Epidermal melanocyte (primary cell): ENCODE data around the gene CNDP2.
"Not testable (repeated sequence)": the region's sequence is repeated elsewhere in the genome, so short reads cannot be mapped to it uniquely, and the experiment has no call there.

Source experiments
- DNase-seq: peaks from one replicate; pipeline ENCODE4 v3.0.0; 2011; ENCODE audit warnings: low spot score; ENCODE audit not compliant: insufficient read length

The CNDP2 gene

DNA sequence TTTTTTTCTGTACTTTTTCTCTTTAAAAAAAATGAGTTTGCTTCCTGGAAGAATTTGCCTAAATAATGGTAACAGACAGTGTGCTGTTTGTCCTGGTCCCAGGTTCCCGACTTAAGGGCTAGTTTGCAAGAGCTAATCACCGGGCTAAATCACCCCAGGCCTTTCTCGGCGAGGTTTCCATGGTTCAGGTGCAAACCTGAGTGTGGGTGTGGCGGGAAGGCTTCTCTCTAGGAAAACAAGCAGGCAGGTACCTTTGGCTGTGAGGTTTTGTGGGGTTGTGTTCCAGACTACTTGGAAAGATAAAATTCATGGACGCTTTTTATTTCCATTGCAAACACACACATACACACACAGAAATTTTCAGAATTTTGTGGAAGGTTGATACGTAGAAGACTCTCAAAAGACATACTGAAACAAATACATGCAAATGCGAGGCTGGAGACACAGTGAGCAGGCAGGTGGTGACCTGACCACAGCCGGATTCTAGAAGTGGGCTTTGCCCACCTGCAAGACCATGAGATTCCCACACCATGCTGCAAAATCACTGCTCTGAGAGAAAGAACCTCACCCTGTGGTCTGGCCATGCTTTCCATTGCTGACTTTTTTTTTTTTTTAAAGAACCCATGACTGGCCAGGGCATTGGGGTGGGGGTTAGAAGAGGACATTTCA, 39.0 kb downstream of the CNDP2 start:
- no peak for DNase-seq

DNA sequence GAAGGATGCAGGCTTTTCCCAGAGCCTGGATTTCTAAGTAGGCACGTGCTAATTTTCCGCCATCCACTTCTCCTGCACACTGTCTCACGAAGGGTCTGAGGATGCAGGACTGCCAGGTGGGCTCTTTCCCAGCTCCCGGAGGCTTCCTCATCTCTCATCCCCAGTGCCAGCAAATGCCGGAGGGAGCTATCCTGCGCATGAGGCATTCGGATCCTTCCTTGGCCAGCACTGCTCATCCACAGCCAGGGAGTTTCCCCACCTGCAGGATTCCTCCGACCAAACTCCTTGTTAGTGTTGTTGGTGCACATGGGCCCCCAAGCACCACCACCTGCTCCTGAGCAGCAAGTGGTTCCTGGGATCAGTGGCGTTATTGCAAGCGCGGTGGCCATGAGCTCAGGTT, 43.1 kb downstream of the CNDP2 start:
- no peak for DNase-seq

DNA sequence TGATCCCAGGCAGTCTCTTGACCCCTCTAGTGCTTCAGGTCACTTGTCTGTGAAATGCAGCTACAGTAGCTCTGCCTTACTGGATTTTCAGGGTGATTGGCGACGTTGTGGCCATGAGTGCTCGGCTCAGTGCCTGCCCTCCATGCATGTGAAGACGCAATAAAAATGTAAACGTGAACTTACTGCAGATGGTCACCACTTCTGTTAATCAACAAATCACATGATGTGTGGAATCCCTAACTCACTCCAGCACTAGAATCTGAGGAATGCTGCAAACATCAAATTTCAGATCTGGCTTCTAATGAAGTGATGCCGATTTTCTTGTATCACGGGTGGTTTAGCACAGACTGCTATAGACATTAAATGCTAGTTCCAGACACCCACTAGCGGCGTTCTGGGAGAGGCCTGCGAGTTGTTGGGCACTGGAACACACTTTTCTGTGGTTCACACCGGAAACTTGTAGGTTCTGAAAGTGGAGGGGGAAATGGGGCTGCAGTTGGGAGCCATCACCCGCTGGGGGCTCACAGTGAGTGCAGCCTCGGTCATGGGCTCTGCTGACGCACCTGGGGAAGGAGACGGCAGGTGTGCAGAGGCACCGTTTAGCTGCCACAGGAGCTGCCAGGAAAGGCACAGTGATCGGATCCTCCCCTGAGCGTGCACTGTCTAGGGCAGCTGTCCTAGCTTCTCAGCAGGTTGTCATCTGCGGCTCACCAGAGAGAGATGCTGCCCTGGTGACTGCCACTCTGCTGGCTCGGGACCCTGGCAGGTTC, 44.7 kb downstream of the CNDP2 start:
- DNase-seq, result no peak

DNA sequence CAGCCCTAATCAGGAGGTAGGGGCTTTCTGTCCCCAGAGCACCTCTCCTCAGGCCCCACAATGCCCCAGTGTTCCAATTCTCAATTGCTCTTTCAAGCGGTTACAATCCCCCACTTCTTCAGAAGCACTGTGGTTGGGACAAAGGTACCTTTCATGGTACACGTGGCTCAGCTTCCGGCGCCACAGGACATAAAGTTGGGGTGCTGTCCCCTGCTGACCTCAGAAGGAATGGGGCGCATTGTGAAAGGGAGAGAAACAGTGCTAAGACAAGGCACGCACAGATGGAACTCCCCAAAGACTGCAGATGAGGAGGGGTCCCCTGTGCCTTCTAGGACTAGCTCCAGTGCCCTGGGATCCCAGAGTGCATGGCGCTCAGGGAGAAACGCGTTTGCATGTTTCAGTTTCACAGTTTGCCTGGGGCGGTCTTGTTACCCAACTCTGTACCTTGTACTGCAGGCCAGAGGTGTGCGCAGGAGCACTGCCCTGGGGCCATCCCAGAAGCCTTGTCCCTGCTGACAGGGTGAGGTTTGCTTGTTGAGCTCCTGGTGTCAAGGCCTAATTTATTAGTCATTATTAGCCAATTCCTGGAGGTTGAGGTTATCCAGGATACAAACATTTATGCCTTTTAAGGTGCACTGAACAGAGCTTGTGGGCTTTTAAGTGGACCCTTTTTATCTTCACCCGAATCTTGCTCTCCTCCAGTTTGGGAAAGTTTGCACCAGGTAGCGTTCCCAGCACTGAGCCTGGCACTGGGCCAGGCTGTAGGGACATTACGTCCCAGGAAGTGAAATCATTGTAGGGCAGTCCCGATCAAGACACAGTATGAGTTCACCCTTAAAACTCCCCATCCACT, 45.8 kb downstream of the CNDP2 start:
- no peak for DNase-seq

DNA sequence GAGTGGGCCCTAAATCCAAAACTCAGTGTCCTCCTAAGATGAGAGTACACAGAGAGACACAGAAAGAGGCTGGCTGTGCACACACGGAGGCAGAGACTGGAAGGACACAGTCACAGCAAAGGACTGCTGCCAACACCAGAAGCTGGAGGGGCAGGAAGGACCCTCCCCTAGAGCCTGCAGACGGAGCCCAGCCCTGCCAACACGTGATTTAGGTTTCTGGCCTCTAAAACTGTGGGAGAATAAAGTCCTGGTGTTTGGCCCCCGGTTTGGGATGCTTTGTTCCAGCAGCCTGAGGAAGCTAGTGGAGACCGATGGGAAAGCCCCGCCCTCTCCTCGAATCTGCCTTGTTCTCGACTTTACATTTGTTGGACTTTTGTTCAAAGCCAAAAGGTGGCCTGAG, 48.7 kb downstream of the CNDP2 start:
- no peak for DNase-seq

DNA sequence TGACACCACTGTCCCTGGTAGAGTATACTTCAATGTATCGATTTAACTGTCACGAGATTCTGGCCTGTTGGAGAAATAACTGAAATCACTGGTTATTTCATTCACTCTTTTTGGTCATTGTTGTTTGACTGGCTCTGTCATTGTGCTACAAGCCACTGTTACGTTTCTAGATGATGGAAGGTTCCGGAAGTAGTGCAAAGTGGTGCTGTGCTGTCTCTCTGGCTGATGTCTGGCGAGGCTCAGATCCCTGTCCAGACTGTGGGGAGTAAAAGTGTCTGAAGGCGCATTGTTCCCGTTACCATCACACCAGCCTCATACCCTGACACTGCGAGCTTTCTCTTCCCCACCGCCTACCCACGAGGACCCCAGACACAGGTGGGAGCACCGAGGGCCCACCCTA, 49.8 kb downstream of the CNDP2 start:
- no peak for DNase-seq

DNA sequence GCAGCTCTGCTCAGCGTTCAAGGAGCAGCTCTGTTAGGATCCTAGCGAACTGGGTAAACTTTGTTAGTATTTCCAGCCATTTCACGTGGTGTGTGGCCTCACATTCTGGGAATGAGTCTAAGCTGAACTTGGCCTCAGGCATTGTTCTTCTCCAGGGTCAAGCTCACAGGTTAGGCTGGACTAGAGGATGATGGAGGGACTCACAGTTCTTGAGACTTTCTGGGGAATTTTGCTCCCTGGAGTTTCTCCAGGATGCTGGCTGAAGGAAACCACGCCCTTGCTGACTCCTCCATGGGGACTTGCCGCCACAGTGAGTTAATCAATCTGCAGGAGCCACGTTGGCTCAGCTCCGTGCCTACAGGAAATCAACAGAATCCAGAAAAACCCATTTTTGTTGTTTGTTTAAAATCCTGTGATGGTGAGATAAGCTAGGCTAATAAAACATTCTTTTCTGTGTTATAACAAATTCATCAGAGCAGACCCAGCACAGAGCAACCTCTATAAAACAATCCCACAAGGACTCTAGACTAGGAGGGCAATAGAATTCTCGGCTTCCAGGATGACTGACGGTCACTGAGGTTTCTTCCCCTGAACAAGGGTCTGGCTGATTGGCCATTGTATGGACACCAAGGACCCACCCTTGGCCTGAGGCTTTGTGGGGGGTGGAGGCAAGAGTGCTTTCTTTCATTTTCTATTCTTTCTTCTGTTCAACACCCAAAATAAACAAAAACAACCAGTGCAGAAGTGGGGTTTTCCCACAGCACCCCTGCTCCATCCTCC, 50.8 kb downstream of the CNDP2 start:
- no peak for DNase-seq

DNA sequence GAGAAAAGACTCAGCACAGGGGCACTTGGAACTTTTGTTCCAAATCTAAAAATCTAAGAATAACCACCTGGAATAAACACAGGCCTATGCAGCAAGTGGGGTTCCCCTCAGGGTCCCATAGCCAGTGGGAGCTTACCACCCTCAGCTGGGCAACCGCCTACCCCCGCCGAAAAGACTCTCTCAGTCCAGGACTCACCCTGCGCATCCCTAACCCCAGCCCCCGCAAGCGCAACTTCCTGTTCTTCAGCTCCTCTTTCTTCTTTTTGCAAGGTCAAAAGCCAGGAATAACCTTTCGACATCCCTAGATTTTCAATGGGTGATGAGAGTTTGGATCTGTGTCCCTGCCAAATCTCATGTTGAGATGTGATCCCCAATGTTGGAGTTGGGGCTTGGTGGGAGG, 51.7 kb downstream of the CNDP2 start:
- no peak for DNase-seq

DNA sequence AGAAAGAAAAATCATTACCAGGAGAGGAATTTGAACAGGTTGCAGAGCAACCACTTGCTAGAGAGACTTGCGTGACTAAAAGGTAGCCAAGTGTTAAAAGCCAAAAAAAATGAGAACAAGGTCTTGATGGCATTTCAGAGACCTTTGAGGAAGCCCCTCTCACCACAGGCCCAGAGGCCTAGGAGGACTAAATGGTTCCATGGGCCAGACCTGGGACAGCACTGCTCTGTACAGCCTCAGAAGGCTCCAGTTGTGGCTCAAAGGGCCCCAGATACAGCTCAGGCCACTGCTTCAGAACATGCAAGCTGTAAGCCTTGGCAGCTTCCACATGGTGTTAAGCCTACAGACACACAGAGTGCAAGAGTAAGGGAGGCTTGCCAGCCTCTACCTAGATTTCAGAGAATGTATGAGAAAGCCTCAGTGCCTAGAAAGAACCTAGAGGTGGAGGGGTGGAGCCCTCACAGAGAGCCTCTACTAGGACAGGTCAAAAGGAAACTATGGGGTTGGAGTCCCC, 53.5 kb downstream of the CNDP2 start:
- DNase-seq, result no peak

DNA sequence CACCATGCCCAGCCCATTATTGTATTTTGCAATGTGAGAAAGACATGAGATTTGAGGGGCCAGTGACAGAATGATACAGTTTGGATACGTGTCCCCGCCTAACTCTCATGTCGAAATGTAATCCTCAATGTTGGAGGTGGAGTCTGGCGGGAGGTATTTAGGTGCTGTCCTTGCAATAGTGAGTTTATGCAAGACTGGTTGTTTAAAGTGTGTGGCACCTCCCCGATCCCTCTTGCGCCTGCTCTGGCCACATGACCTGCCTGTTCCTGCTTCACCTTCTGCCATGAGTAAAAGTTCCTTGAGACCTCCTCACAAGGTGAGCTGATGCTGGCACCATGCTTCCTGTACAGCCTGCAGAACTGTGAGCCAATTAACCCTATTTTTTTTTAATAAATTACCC, 54.7 kb downstream of the CNDP2 start:
- DNase-seq, result no peak

DNA sequence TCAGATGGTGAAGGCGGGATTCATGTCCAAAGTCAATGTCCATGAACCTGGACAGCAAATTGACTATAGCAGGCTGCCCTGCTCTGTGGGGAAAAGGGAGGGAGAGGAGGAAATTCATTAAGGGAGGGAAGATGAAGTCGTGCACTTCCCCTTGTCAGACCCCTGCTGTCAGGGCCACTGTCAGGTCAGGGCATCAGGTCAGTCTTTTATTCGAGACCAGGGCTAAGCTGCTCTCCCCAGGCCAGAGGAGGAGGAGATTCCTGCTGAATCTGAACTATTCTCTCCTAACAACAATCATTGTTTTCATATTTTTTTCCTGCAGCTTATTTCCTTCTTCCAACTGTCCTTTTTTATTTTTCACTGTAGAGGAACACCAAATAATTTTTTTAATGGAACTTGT, 55.3 kb downstream of the CNDP2 start:
- DNase-seq, result no peak

DNA sequence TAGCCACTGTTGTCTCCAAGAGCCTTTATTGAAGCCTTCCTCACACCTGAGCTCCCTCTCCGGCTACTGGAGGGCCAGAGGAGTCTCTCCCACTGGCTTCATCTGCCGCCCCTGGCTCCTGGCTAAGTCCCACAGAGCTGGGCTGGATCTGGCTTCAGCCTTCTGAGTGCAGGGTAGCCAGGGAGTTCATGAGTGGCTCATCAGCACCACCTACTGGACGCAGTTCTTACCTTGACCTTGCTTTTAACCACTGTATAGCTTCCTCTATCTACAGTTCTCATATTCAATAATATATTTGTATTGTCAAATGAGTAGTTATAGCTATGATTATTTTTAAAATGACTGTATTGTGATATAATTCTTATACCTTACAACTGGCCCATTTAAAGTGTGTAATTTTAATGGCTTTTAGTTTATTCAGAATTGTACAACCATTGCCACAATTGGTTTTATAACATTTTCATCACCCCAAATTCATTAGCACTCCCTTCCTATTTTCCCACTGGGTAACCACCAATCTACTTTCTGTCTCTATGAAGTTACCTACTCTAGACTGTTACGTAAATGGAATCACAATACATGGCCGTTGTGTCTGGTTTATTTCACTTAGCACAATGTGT, 55.9 kb downstream of the CNDP2 start:
- DNase-seq, result peak; percentile 95

DNA sequence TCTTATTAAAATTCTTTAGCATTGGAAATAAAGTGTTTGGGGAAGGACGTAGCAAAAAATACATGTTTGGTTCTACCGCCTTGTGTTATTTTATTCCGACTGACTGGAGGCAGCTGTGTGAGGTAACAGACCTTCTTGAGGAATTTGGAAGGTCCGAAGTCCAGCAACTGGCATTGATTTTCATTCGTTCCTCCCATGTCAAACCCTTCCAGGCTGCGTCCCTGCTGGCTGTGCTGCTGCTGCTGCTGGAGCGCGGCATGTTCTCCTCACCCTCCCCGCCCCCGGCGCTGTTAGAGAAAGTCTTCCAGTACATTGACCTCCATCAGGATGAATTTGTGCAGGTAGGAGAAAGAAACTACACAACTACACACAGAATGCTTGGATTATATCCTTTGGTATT, 60.0 kb downstream of the CNDP2 start:
- no peak for DNase-seq

DNA sequence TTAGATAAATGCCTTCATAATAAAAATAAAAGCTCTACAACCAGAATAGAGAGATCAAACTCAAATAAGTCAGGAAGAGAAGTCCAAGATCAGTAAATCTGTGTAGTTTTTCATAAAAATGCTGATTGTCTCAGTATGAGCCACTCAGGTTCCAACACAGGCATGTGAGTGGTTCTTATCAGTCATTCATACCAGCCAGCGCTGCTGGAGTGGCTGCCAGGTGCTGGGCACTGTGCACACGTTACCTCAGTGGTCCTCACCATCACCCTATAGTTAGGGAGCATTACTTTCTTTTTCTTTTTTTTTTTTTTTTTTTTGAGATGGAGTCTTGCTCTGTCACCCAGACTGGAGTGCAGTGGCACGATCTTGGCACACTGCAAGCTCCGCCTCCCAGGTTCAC, 61.9 kb downstream of the CNDP2 start:
- no peak for DNase-seq

DNA sequence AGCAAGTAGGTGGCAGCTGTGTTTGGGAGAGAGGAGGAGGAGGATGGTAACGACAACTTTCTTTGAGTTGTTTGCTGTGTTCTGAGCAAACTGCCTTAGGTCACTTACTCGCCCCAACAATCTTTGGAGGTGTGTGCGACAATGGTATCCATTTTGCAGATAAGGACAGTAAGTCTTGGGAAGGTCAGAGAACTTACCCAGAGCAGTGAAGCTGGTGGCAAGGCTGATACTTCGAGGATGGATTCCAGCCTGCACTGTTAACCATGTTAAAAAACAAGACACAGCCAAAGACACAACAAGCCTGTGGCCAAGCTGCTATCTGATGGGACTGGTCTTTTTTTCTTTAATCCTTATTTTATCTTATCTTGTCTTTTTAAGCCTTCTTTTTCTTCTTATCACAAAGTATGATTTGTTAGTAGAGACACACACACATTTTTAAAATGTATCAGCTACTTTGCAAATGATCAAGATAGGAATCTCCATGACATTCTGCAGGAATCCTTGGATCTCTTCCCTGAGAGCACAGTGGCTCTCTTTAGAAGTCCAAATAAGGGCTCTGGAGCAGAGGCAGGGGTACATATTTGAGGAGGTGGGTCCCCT, 66.1 kb downstream of the CNDP2 start:
- DNase-seq, result no peak

DNA sequence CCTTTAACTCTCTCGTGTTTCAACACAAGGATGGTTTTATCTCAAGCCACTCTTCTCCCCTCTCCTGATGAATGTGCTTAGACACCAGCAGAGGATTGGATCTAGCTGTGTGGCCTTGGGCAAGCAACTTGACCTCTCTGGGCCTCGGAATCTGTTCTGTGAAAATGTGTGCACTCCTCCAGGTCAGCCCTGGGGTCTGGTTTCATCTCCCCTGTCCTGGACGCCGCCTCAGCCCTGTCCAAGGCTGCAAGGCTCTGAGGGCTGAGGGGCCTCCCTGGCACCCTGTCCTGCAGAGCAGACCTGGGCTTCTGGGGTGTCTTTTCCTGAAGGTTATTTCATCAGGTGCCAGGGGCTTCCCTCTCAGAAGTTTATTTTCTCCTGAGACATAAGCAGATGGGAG, 66.6 kb downstream of the CNDP2 start:
- no peak for DNase-seq

DNA sequence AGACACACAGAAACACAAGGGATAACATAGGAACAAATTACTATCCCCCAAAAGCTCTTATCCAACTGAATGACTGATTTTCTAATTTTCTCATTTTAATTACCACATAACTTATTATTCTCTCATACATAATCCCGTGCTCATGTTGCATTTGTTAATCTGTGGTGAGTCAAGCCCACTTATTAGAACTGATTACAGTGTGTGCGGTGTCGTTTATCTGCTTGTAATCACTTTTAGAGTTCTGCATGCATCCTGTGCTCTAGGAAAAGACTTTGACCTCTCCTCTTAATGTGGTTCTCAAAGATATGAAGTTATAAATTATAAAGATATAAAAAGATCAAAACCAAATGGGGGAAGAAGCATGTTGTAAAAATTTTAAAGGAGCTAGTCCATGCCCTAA, 67.8 kb downstream of the CNDP2 start:
- no peak for DNase-seq

DNA sequence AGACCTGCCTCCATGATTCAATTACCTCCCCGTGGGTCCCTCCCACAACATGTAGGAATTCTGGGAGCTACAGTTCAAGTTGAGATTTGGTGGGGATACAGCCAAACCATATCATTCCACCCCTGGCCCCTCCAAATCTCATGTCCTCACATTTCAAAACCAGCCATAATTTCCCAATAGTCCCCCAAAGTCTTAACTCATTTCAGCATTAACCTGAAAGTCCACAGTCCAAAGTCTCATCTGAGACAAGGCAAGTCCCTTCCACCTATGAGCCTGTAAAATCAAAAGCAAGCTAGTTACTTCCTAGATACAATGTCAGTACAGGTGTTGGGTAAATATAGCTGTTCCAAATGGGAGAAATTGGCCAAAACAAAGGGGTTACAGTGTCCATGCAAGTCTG, 69.0 kb downstream of the CNDP2 start:
- DNase-seq, result not testable (repeated sequence)

DNA sequence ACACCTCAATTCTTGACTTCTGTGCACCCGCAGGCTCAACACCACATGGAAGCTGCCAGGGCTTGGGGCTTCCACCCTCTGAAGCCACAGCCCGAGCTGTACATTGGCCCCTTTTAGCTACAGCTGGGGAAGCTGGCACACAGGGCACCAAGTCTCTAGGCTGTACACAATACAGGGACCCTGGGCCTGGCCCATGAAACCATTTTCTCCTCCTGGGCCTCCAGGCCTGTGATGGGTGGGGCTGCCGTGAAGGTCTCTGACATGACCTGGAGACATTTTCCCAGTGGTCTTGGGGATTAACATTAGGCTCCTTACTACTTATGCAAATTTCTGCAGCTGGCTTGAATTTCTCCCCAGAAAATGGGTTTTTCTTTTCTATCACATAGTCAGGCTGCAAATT, 69.8 kb downstream of the CNDP2 start:
- DNase-seq, result not testable (repeated sequence)

DNA sequence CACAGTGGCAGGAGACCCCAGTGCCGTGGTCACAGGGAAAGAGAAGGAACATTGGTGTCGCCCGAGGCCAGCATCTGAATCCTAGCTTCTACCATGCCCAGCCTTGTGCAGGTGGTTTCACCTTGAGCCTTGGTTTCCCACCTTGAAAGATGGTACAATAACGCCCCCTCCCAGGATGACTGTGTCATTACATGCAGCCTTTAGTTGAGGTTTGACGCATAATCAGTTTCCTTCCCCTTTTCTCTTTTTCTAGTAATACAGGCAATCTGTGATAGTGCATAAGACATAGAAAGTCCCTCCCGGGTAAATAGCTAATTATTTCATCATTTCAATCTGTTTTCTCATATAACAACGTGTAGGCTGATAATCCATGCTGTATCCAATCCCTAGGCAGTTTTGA, 71.7 kb downstream of the CNDP2 start:
- no peak for DNase-seq
